Body of pancreas (tissue), 4 donors: ENCODE data around the gene PDZD7. TPM values are rescaled to one million over a fixed set of nuclear protein-coding genes. Genes with fewer than 3 reads are reported as not detected.

ENCODE experiments used
- ATAC-seq: fragments of 150-250 bp; one replicate; pipeline ENCODE4 v1.9.1; 2016
- DNase-seq, 4 donors: peaks; one replicate each; pipeline ENCODE4 v3.0.0-alpha.2; 2019
- H3K27ac ChIP-seq, 4 donors: fragments of 200-600 bp; sonication (generic); 1 replicate in 3 of 4; 2 replicates in 1 of 4; pipeline versions ENCODE4 v1.5.1 to v1.6.1; 2016 to 2019; ENCODE audit warnings: mild to moderate bottlenecking in 1 of 4, mixed read lengths in 1 of 4, moderate library complexity in 1 of 4
- H3K27me3 ChIP-seq, 2 donors: fragments of 200-600 bp; sonication (generic); one replicate each; pipeline ENCODE4 v1.6.0; 2016; ENCODE audit warnings: mild to moderate bottlenecking in 1 of 2
- H3K36me3 ChIP-seq, 2 donors: fragments of 200-600 bp; sonication (generic); replicated peaks in 1 of 2; 2 replicates each; pipeline ENCODE4 v1.5.1; 2016; ENCODE audit warnings: low read depth in 2 of 2; ENCODE audit not compliant: insufficient read depth in 1 of 2
- H3K4me1 ChIP-seq: fragments of 200-600 bp; sonication (generic); one replicate; pipeline ENCODE4 v1.6.0; 2016
- H3K4me3 ChIP-seq, 2 donors: fragments of 200-600 bp; sonication (generic); 1 replicate in 1 of 2; 2 replicates in 1 of 2; pipeline ENCODE4 v1.5.1; 2016 to 2019
- H3K9me3 ChIP-seq, 3 donors: fragments of 200-600 bp; sonication (generic); 1 replicate in 2 of 3; 2 replicates in 1 of 3; pipeline ENCODE4 v1.5.1; 2016
- POLR2A ChIP-seq, 3 donors: fragments of 450-650 bp; IDR thresholded peaks; one replicate each; pipeline ENCODE4 v1.6.1; 2016; ENCODE audit warnings: antibody characterized with exemption in 3 of 3, mild to moderate bottlenecking in 2 of 3
- WGBS, 2 donors: methylation state at CpG; one replicate each; pipeline ENCODE4 v1.1.5; 2017; 5-methylcytosine and 5-hydroxymethylcytosine counted together
- intact Hi-C: fragments of 100-400 bp; cut with DNase I; formaldehyde crosslinking; loops from one replicate; pipeline ENCODE4 v1.15.1; 2023
- total RNA-seq, 2 donors: library from RNA; depleted of rRNA; stranded (reverse); fragments of >200 nt; gene quantifications; one replicate each; pipeline ENCODE4 v1.1.0, GENCODE V29; 2016
- TF ChIP-seq, protein P1 (sequence below), 7 experiments: fragments of 450-650 bp in 4 of 7; fragments of 200-600 bp in 3 of 7; sonication (generic) in 3 of 7; IDR thresholded peaks; one replicate each; pipeline ENCODE4 v1.5.1; 2016 to 2019; ENCODE audit warnings: antibody characterized with exemption in 7 of 7

Gene PDZD7
- total RNA-seq, 2 donors from 2014 or later = 0.52 to 0.66 TPM

DNA sequence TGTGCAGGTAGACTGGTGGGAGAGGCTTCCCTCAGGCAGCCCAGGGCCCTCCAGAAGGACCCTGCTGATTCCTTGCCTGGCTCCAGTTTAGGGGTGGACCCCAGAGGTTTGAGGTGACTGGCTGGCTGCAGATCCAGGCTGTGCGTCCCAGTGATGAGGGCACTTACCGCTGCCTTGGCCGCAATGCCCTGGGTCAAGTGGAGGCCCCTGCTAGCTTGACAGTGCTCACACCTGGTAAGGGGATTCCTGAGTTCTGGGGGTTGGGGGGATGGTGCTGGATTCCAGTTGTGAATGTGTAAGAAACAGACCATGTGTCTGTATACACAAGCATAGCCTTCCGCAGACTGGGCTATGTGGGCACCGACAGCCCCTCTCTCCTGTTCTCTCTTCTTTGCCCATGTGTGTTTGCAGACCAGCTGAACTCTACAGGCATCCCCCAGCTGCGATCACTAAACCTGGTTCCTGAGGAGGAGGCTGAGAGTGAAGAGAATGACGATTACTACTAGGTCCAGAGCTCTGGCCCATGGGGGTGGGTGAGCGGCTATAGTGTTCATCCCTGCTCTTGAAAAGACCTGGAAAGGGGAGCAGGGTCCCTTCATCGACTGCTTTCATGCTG, 33.6 kb upstream of the PDZD7 start:
- no peaks in the 10 kb centered on the region for H3K27me3 ChIP-seq
- H3K27ac ChIP-seq = no peak overlapping the region
- no peaks in the 10 kb centered on the region for H3K9me3 ChIP-seq
- no peak for ATAC-seq
- no peak for DNase-seq
- TF ChIP-seq, protein P1, sequence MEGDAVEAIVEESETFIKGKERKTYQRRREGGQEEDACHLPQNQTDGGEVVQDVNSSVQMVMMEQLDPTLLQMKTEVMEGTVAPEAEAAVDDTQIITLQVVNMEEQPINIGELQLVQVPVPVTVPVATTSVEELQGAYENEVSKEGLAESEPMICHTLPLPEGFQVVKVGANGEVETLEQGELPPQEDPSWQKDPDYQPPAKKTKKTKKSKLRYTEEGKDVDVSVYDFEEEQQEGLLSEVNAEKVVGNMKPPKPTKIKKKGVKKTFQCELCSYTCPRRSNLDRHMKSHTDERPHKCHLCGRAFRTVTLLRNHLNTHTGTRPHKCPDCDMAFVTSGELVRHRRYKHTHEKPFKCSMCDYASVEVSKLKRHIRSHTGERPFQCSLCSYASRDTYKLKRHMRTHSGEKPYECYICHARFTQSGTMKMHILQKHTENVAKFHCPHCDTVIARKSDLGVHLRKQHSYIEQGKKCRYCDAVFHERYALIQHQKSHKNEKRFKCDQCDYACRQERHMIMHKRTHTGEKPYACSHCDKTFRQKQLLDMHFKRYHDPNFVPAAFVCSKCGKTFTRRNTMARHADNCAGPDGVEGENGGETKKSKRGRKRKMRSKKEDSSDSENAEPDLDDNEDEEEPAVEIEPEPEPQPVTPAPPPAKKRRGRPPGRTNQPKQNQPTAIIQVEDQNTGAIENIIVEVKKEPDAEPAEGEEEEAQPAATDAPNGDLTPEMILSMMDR (IDR thresholded peaks at IDR 0.05) = no peak
- TF ChIP-seq POLR2A (IDR thresholded peaks at IDR 0.05) = no peak
- WGBS, 2 donors = 75 to 76% methylated on average over 5 to 8 of the region's 9 CpGs
- intact Hi-C loops = no loop called here
- H3K4me3 ChIP-seq = no peak overlapping the region
- H3K36me3 ChIP-seq = no peaks in the 10 kb centered on the region
- peaks cover 60% of the 10 kb centered on the region for H3K4me1 ChIP-seq

DNA sequence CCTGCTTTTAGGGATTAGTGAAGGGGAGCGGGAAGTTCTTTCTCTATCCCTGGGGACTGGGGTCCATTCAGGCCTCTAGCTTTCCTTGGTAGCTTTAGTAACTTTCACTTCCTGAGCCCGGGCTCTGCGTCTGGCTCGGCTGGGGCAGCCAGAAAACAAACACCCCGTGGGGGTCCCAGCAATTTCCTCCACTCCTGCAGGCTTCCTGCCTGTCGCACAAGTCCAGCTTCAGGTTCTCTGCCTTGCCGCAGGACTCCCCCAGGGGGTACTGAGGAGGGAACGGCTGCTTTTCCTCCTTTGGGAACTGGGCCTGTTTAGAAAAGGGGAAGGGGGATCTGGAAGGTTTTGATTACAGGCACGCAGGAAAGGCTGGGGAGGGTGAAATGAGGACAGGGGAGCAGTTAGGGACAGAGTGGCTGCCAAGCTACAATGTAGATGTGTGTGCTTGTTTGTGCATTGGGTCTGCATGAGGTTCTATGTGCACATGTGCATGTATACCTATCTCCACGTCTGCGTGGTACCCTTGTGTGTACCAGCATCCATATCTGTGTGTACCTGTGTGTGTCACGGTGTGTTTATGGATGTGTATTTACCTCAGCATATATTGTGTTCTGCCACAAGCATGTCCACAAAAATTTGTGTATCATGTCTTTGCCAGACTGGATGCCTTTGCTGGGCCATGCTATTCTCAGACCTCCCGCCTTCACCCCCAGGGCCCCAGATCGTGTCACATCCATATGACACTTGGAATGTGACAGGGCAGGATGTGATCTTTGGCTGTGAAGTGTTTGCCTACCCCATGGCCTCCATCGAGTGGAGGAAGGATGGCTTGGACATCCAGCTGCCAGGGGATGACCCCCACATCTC, 32.9 kb upstream of the PDZD7 start:
- intact Hi-C loops = no loop called here
- H3K36me3 ChIP-seq = no peaks in the 10 kb centered on the region
- H3K9me3 ChIP-seq = no peaks in the 10 kb centered on the region
- peaks cover 60% of the 10 kb centered on the region for H3K4me1 ChIP-seq
- H3K27ac ChIP-seq = no peak overlapping the region
- no peak overlapping the region for H3K4me3 ChIP-seq
- no peak for ATAC-seq
- 57 to 58% methylated on average over 13 to 14 of the region's 15 CpGs for WGBS, 2 donors
- TF ChIP-seq, protein P1 (IDR thresholded peaks at IDR 0.05) = no peak
- TF ChIP-seq POLR2A (IDR thresholded peaks at IDR 0.05) = no peak
- H3K27me3 ChIP-seq = no peaks in the 10 kb centered on the region
- no peak for DNase-seq

DNA sequence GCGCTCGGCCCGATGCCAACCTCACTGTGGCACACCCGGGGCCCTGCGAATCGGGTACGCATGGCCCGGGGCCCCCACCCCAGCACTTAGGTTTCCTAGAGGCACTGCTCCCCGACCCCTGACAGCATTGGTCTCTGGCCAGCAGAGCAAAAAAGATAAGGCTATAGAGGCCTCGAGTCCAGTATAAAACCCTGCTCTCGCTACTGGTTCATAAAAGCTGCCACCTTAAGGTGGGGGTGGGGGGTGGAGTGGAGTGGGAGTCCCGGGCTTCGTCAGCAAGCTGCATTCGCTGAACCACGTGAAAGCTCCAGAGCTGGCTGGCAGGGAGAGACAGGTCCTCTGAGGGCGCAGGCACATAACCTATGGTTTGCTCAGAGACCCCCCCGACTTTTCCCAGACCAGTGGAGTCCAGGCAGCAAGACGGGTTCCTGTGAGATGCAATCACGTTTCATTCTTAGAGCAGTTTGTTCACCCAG, 32.2 kb upstream of the PDZD7 start:
- intact Hi-C loops = no loop called here
- Histone ChIP-seq H3K36me3 (no peaks in the 10 kb centered on the region), H3K4me1 (peaks cover 60% of the 10 kb centered on the region), H3K27ac (no peak overlapping the region), H3K9me3 (no peaks in the 10 kb centered on the region), H3K4me3 (no peak overlapping the region), H3K27me3 (no peaks in the 10 kb centered on the region)
- no peak for TF ChIP-seq POLR2A (IDR thresholded peaks at IDR 0.05)
- TF ChIP-seq, protein P1 (IDR thresholded peaks at IDR 0.05) = no peak
- ATAC-seq (no peak), DNase-seq (no peak)
- WGBS, 2 donors = 30 to 37% methylated on average over 12 to 15 of the region's 19 CpGs

DNA sequence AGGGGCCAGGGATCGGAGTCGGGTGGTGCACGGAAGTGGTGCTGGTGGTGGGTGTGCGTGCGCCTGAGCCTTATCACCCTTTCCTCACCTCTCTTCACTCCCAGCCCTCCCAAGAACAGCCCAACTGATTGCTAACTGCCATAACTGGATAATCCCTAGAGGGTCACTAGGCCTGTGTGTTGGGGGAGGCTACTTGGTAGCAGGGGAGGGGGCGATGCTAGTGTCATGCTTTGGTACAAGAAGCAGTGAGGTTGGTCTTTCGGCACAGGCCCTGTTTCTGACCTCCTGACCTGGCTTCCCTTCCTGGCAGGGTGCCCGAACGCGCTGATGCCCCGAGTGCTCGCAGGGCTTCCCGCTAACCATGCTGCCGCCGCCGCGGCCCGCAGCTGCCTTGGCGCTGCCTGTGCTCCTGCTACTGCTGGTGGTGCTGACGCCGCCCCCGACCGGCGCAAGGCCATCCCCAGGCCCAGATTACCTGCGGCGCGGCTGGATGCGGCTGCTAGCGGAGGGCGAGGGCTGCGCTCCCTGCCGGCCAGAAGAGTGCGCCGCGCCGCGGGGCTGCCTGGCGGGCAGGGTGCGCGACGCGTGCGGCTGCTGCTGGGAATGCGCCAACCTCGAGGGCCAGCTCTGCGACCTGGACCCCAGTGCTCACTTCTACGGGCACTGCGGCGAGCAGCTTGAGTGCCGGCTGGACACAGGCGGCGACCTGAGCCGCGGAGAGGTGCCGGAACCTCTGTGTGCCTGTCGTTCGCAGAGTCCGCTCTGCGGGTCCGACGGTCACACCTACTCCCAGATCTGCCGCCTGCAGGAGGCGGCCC, 31.5 kb upstream of the PDZD7 start:
- H3K27ac ChIP-seq = peak overlapping the region in 1 of 4 donors; percentile 20
- ATAC-seq = peak; percentile 18
- peak; percentile 62 to 73 (median 64) for DNase-seq
- no peaks in the 10 kb centered on the region for H3K27me3 ChIP-seq
- H3K9me3 ChIP-seq = no peaks in the 10 kb centered on the region
- TF ChIP-seq POLR2A (IDR thresholded peaks at IDR 0.05) = peak in 1 of 3 donors; percentile 23
- TF ChIP-seq, protein P1 (IDR thresholded peaks at IDR 0.05) = peak; percentile 48 to 71 (median 57)
- H3K4me3 ChIP-seq = no peak overlapping the region
- peaks cover 56% of the 10 kb centered on the region for H3K4me1 ChIP-seq
- H3K36me3 ChIP-seq = no peaks in the 10 kb centered on the region
- 11 to 71% methylated on average over 6 to 56 of the region's 63 CpGs for WGBS, 2 donors
- intact Hi-C loops = no loop called here
